ENCODE data around the gene EOGT. TPM values are rescaled to one million over a fixed set of nuclear protein-coding genes. Genes with fewer than 3 reads are reported as not detected.

Gene EOGT
- total and polyA plus RNA-seq, 7 donors, result 10.2 to 33.0 (median 13.9) TPM

GRCh38 chr3:68964694-68965093, 48.8 kb downstream of the EOGT start:
- Histone ChIP-seq H3K4me1 (no peaks in the 10 kb centered on the region), H3K27ac (no peak overlapping the region), H3K9me3 (no peaks in the 10 kb centered on the region), H3K27me3 (ENCODE audit: insufficient read depth in 3 of 3, low read length in 2 of 3) (peaks cover 0 to 3% (median 0%) of the 10 kb centered on the region in 3 donors), H3K4me3 (no peak overlapping the region), H3K36me3 (ENCODE audit: insufficient read depth in 1 of 2, low read depth in 1 of 2) (no peaks in the 10 kb centered on the region)
- DNase-seq, result no peak
- intact Hi-C loops (cut with DNase I), result loop anchor here in 1 of 2 donors (5.0 kb wide), 2 partner anchors 877 to 1917 kb away; no protein-coding TSS in a partner anchor
- no peak for TF ChIP-seq CTCF (IDR thresholded peaks at IDR 0.05)
- no peak for ATAC-seq
- WGBS, 3 donors, result 35 to 63% (median 48%) methylated on average over 2 of the region's 2 CpGs

- Histone ChIP-seq H3K27ac (no peak overlapping the region), H3K4me1 (no peaks in the 10 kb centered on the region), H3K36me3 (ENCODE audit: insufficient read depth in 1 of 2, low read depth in 1 of 2) (no peaks in the 10 kb centered on the region), H3K9me3 (no peaks in the 10 kb centered on the region), H3K4me3 (no peak overlapping the region), H3K27me3 (ENCODE audit: insufficient read depth in 3 of 3, low read length in 2 of 3) (peaks cover 0 to 3% (median 0%) of the 10 kb centered on the region in 3 donors)
- no peak for DNase-seq
- intact Hi-C loops (cut with DNase I), result no loop called here
- no peak for ATAC-seq
- 10 to 22% (median 12%) methylated on average over 5 of the region's 5 CpGs for WGBS, 3 donors
- no peak for TF ChIP-seq CTCF (IDR thresholded peaks at IDR 0.05)
Measured at GRCh38 chr3:68963891-68964290, 49.6 kb downstream of the EOGT start.

GRCh38 chr3:68963376-68963775, 50.1 kb downstream of the EOGT start:
- peaks cover 0 to 3% (median 0%) of the 10 kb centered on the region in 3 donors for H3K27me3 ChIP-seq (ENCODE audit: insufficient read depth in 3 of 3, low read length in 2 of 3)

GRCh38 chr3:68958932-68959331, 54.6 kb downstream of the EOGT start:
- WGBS, 3 donors, result 54 to 76% (median 57%) methylated on average over 3 of the region's 3 CpGs
- DNase-seq (no peak), ATAC-seq (no peak)
- Histone ChIP-seq H3K36me3 (ENCODE audit: insufficient read depth in 1 of 2, low read depth in 1 of 2) (no peaks in the 10 kb centered on the region), H3K4me3 (no peak overlapping the region), H3K4me1 (no peaks in the 10 kb centered on the region), H3K27me3 (ENCODE audit: insufficient read depth in 3 of 3, low read length in 2 of 3) (peaks cover 0 to 3% (median 0%) of the 10 kb centered on the region in 3 donors), H3K27ac (no peak overlapping the region), H3K9me3 (no peaks in the 10 kb centered on the region)
- intact Hi-C loops (cut with DNase I), result no loop called here
- no peak for TF ChIP-seq CTCF (IDR thresholded peaks at IDR 0.05)

More at GRCh38 chr3:68963376-68963775, 50.1 kb downstream of the EOGT start:
- DNase-seq (no peak), ATAC-seq (no peak)
- Histone ChIP-seq H3K4me3 (no peak overlapping the region), H3K27ac (no peak overlapping the region), H3K4me1 (no peaks in the 10 kb centered on the region), H3K9me3 (no peaks in the 10 kb centered on the region), H3K36me3 (ENCODE audit: insufficient read depth in 1 of 2, low read depth in 1 of 2) (no peaks in the 10 kb centered on the region)
- TF ChIP-seq CTCF (IDR thresholded peaks at IDR 0.05), result no peak
- intact Hi-C loops (cut with DNase I), result no loop called here

- peaks cover 0 to 3% (median 0%) of the 10 kb centered on the region in 3 donors for H3K27me3 ChIP-seq (ENCODE audit: insufficient read depth in 3 of 3, low read length in 2 of 3)
- DNase-seq (no peak), ATAC-seq (no peak)
- no peaks in the 10 kb centered on the region for H3K4me1 ChIP-seq
- TF ChIP-seq CTCF (IDR thresholded peaks at IDR 0.05), result no peak
- H3K36me3 ChIP-seq (ENCODE audit: insufficient read depth in 1 of 2, low read depth in 1 of 2), result no peaks in the 10 kb centered on the region
- no peak overlapping the region for H3K4me3 ChIP-seq
- H3K9me3 ChIP-seq, result no peaks in the 10 kb centered on the region
- H3K27ac ChIP-seq, result no peak overlapping the region
- WGBS, 3 donors, result 87 to 94% (median 91%) methylated on average over 3 of the region's 3 CpGs
- intact Hi-C loops (cut with DNase I), result no loop called here
Measured at GRCh38 chr3:68957895-68958294, 55.6 kb downstream of the EOGT start.
